Heart right ventricle (tissue), 16 donors: ENCODE measurements around the gene ATP2A3. TPM values are rescaled to one million over a fixed set of nuclear protein-coding genes. Genes with fewer than 3 reads are reported as not detected.

Source experiments
- ATAC-seq, 8 donors: fragments of 200-7000 bp; cut with Tn5 transposase; one replicate each; pipeline ENCODE4 v1.9.1; 2020; ENCODE audit warnings: mild to moderate bottlenecking in 8 of 8, moderate library complexity in 8 of 8, moderate number of reproducible peaks in 1 of 8
- DNase-seq, 2 donors: peaks; one replicate each; pipeline ENCODE4 v3.0.0-alpha.2; 2020
- H3K27ac ChIP-seq, 10 donors: fragments of 200-600 bp; sonication (generic) in 2 of 10; one replicate each; pipeline versions ENCODE4 v1.5.0 to v1.8.0; 2020 to 2022; ENCODE audit warnings: mild to moderate bottlenecking in 3 of 10
- H3K27me3 ChIP-seq, 7 donors: fragments of 200-600 bp; one replicate each; pipeline ENCODE4 v1.8.0; 2021 to 2022; ENCODE audit warnings: mild to moderate bottlenecking in 2 of 7
- H3K36me3 ChIP-seq, 9 donors: fragments of 200-600 bp; sonication (generic) in 1 of 9; one replicate each; pipeline versions ENCODE4 v1.5.0 to v1.8.0; 2020 to 2022; ENCODE audit warnings: mild to moderate bottlenecking in 2 of 9
- H3K4me1 ChIP-seq, 9 donors: fragments of 200-600 bp; sonication (generic) in 1 of 9; one replicate each; pipeline versions ENCODE4 v1.5.0 to v1.8.0; 2020 to 2022; ENCODE audit warnings: mild to moderate bottlenecking in 4 of 9
- H3K4me3 ChIP-seq, 10 donors: fragments of 200-600 bp; sonication (generic) in 2 of 10; one replicate each; pipeline versions ENCODE4 v1.5.0 to v1.8.0; 2020 to 2022; ENCODE audit warnings: mild to moderate bottlenecking in 7 of 10, moderate library complexity in 2 of 10
- H3K9me3 ChIP-seq, 11 donors: fragments of 200-600 bp in 10 of 11; sonication (generic) in 2 of 11; one replicate each; pipeline versions ENCODE4 v1.5.0 to v1.8.0; 2013 to 2022; ENCODE audit warnings: mild to moderate bottlenecking in 2 of 11, control low read depth in 1 of 11, moderate library complexity in 1 of 11
- CTCF ChIP-seq, 9 donors: fragments of 200-600 bp; sonication (generic) in 2 of 9; IDR thresholded peaks; one replicate each; pipeline versions ENCODE4 v1.5.0 to v1.8.0; 2021 to 2022; ENCODE audit warnings: antibody characterized with exemption in 9 of 9, mild to moderate bottlenecking in 5 of 9, moderate library complexity in 1 of 9
- whole genome bisulfite sequencing, 2 donors: extraction: QIAGEN DNeasy Blood & Tissue Kit; methylation state at CpG; one replicate each; pipeline ENCODE4 v1.1.7; 2013; ENCODE audit warnings: inconsistent platforms in 1 of 2; 5-methylcytosine and 5-hydroxymethylcytosine counted together
- intact Hi-C, 10 donors: fragments of 100-400 bp; cut with DNase I; formaldehyde crosslinking; loops; one replicate each; pipeline versions ENCODE4 v1.11.1 to v1.14.2; 2022
- polyA plus RNA-seq, 2 donors: library from polyadenylated mRNA; stranded (reverse); fragments of 200-250 nt; gene quantifications; one replicate each; pipeline ENCODE4 v1.2.3, GENCODE V29; 2013
- total RNA-seq, 10 donors: library from RNA; stranded (reverse); fragmentation: NEBNext Ultra II Directional in 3 of 10; extraction: Animal tissue kit (Norgen Biotek cat#: 25700) in 3 of 10; gene quantifications; one replicate each; pipeline versions ENCODE4 v1.2.1 to v1.2.4, GENCODE V29; 2021 to 2023
- donor health status: Arrhythmogenic right ventricular cardiomyopathy.
- donor health status: ischemic (EF 13 %, LVEDD 7.1; RV severe dilation, severe dysfunction).
- donor health status: healthy with polysubstance abuse.
- donor health status: DM: no; HTN: yes; CAD: no.
- donor health status: DM: no; HTN: no; CAD: no.
- donor health status: ischemic (EF 25% LVEDD 6.9; RV normal size, moderate dysfunction).
- donor health status: ischemic (EF 25% LVEDD 5.7; RV mildly dilated, moderate dysfunction).
- donor health status: healthy.
- donor health status: DM: yes; HTN: yes; CAD: no.
- donor health status: Ischemic cardiomyopathy.
- donor health status: ischemic (EF 35%, LVEDD 5.7; RV mildly dilated, moderate dysfunction).
- donor health status: nonischemic (EF 11% LVEDD 7.7; RV severe dilation, severe dysfunction).
- donor health status: DM: yes; HTN: yes; CAD: no.
- donor health status: PGD.
- donor health status: ischemic (EF 29% LVEDD 5.4; RV normal size, mild dysfunction).
- donor health status: nonischemic (EF 23%, LVEDD 6.1; RV moderate dilation, normal function).

ATP2A3 gene
- total and polyA plus RNA-seq, 12 donors, result 4.3 to 11.0 (median 7.3) TPM

GRCh38 chr17:3912827-3913226, 51.4 kb downstream of the ATP2A3 start:
- peaks cover 9 to 54% (median 33%) of the 10 kb centered on the region in 9 donors for H3K4me1 ChIP-seq
- 100% methylated on average over 2 of the region's 2 CpGs for WGBS, 2 donors
- intact Hi-C loops, result loop anchor here in 7 of 10 donors (2.0 to 10.0 kb wide), 7 partner anchors 46 to 162 kb away; no protein-coding TSS in a partner anchor

DNA sequence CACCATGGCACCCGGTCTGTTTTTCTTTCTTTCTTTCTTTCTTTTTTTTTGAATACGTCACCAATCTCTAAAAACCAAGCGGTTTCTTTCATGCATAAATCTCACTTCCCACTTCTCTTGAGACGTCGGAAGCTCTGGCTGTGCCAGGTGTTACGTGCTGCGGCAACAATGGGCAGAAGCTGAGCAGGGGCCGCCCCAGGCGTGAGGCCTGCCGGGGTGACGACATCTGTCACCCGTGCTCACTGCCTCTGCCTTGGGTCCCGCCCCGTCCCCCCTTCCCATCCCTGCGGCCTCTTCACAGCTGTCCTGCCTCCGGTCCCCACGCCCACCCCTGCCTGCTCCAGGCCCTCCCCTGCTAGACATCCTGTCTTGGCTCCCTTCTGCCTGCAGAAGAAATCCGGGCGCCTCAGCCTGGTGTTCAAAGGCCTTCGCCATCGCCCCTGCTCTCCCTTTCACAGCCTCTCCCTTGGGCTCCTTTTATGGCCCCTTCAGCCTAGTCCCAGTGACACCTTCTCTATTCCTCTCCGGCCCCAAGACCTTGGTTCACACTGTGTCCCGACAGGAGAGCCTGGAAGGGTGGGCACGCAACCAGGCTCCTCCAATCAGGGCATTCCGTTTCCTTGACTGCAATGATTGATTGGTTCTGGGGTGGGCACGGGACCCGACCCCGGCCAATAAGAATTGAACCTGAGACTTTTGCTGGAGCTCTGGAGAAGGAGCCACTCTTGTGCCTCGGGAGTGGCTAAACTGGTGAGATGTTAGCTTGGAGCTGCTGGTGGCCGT, 52.8 kb downstream of the ATP2A3 start:
- WGBS, 2 donors, result 52 to 59% methylated on average over 30 of the region's 30 CpGs
- Histone ChIP-seq H3K27ac (peak overlapping the region in 6 of 10 donors; percentile 12 to 55 (median 42)), H3K9me3 (no peaks in the 10 kb centered on the region), H3K36me3 (no peaks in the 10 kb centered on the region), H3K4me3 (no peak overlapping the region), H3K4me1 (peaks cover 3 to 41% (median 22%) of the 10 kb centered on the region in 9 donors), H3K27me3 (no peaks in the 10 kb centered on the region)
- DNase-seq, result no peak
- ATAC-seq, result peak in 7 of 8 donors; percentile 46 to 81 (median 59)
- no peak for TF ChIP-seq CTCF (IDR thresholded peaks at IDR 0.05)
- intact Hi-C loops, result loop anchor here in 7 of 10 donors (2.0 to 10.0 kb wide), 7 partner anchors 44 to 163 kb away; no protein-coding TSS in a partner anchor

More at GRCh38 chr17:3912827-3913226, 51.4 kb downstream of the ATP2A3 start:
- Histone ChIP-seq H3K4me3 (no peak overlapping the region), H3K27ac (no peak overlapping the region), H3K36me3 (no peaks in the 10 kb centered on the region), H3K9me3 (no peaks in the 10 kb centered on the region), H3K27me3 (no peaks in the 10 kb centered on the region)
- no peak for ATAC-seq
- TF ChIP-seq CTCF (IDR thresholded peaks at IDR 0.05), result no peak
- DNase-seq, result no peak

DNA sequence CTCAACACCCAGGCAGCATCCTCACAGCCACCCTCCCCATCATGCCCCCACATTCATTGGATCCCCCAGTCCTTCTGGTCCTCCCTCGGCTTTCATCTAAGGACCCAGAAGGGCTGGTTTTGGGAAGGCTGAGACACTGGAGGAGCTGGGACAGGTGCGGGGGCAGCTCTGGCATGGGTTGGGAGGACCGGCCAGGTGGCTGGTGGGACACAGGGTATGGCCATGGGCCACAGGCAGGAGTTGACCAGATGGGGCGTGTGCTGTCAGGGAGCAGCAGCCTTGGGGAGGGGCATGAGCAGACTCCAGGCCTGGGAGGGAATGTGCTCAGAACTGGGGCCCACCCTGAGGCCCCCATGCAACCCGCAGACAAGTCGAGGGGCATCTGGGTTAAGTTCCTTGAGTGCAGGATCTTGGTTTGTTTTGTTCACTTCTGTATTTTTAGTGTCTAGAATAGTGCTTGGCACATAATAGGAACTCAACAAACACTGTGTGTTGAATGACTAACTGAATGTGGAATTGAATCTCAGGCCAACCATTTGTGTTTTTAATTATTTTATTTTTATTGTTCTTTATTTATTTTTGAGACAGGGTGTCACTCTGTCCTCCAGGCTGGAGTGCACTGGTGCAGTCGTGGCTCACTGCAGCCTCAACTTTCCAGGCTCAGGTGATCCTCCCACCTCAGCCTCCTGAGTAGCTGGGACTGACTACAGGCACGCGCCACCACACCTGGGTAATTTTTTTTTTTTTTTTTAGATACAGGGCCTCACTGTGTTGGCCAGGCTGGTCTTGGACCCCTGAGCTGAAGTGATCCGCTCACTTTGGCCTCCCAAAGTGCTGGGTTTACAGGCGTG, 53.6 kb downstream of the ATP2A3 start:
- peaks cover 0 to 33% (median 15%) of the 10 kb centered on the region in 9 donors for H3K4me1 ChIP-seq
- H3K27me3 ChIP-seq, result no peaks in the 10 kb centered on the region
- no peak for TF ChIP-seq CTCF (IDR thresholded peaks at IDR 0.05)
- no peaks in the 10 kb centered on the region for H3K36me3 ChIP-seq
- intact Hi-C loops, result loop anchor here in 7 of 10 donors (5.0 to 10.0 kb wide), 6 partner anchors 43 to 164 kb away; no protein-coding TSS in a partner anchor
- H3K4me3 ChIP-seq, result no peak overlapping the region
- peak overlapping the region in 3 of 10 donors; percentile 34 to 55 (median 42) for H3K27ac ChIP-seq
- ATAC-seq (no peak), DNase-seq (no peak)
- 90 to 93% methylated on average over 11 of the region's 11 CpGs for WGBS, 2 donors
- no peaks in the 10 kb centered on the region for H3K9me3 ChIP-seq

DNA sequence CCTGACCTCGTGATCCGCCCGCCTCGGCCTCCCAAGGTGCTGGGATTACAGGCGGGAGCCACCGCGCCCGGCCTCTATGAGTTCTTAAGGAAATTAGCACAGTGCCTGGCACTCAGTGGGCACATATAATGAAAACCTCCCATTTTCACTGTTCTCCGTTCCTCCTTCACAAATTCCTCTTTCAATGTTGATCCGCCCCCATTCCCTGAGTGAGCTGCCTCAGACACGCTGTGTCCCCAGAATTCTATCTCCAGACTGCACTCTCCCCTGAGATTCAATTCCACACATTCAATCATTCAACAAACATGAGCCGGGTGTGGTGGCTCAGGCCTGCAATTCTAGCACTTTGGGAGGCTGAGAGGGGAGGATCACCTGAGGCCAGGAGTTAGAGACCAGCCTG, 55.0 kb downstream of the ATP2A3 start:
- Histone ChIP-seq H3K36me3 (no peaks in the 10 kb centered on the region), H3K9me3 (no peaks in the 10 kb centered on the region), H3K27ac (no peak overlapping the region), H3K27me3 (no peaks in the 10 kb centered on the region), H3K4me1 (peaks cover 0 to 26% (median 15%) of the 10 kb centered on the region in 9 donors), H3K4me3 (no peak overlapping the region)
- no peak for TF ChIP-seq CTCF (IDR thresholded peaks at IDR 0.05)
- intact Hi-C loops, result loop anchor here in 2 of 10 donors (5.0 kb wide), 2 partner anchors 42 to 47 kb away; no protein-coding TSS in a partner anchor
- ATAC-seq (no peak), DNase-seq (no peak)
- WGBS, 2 donors, result 94% methylated on average over 12 of the region's 12 CpGs
